A549 (cell line): Measurements from ENCODE around the gene CAMTA1. TPM values are rescaled to one million over a fixed set of nuclear protein-coding genes. Genes with fewer than 3 reads are reported as not detected.

Source experiments
- ATAC-seq, 2 experiments: fragments of 200-7000 bp in 1 of 2; fragments of >200 bp in 1 of 2; cut with Nextera tagmentation in 1 of 2; cut with Tn5 transposase in 1 of 2; 3 replicates each; pipeline versions ENCODE4 v1.8.0 to v1.9.1; 2018 to 2020; ENCODE audit warnings: mild to moderate bottlenecking in 1 of 2, moderate library complexity in 1 of 2
- CTCF ChIA-PET: fragments of 300-600 bp; sonication (Branson Sonifier 250); formaldehyde crosslinking; extraction: SDS; loops from one replicate; lab custom pipeline; 2021; ENCODE audit warnings: antibody characterized with exemption, inconsistent platforms; lab: Yijun Ruan, JAX
- POLR2A ChIA-PET: fragments of 350-600 bp; formaldehyde crosslinking; extraction: SDS; loops from one replicate; lab custom pipeline; 2021; ENCODE audit warnings: antibody characterized with exemption, inconsistent platforms; lab: Yijun Ruan, JAX
- DNase-seq, 2 experiments: peaks; one replicate each; pipeline versions ENCODE4 v3.0.0 to v3.0.0-alpha.2; 2011 to 2016; ENCODE audit warnings: low read depth in 1 of 2, low spot score in 1 of 2
- FAIRE-seq: peaks from 2 replicates; lab custom pipeline; 2011; peaks lifted over from hg19 to GRCh38; lab: Jason Lieb, UNC
- H3K27ac ChIP-seq, 2 experiments: fragments of >200 bp; sonication (Bioruptor Twin); formaldehyde crosslinking; 3 replicates each; pipeline ENCODE4 v1.5.1; 2016 to 2017
- H3K4me1 ChIP-seq: fragments of >200 bp; sonication (Bioruptor Twin); formaldehyde crosslinking; 3 replicates; pipeline ENCODE4 v1.6.1; 2016
- H3K4me2 ChIP-seq: fragments of >200 bp; sonication (Bioruptor Twin); formaldehyde crosslinking; 3 replicates; pipeline ENCODE4 v1.6.1; 2016
- H3K4me3 ChIP-seq: fragments of >200 bp; sonication (Bioruptor Twin); formaldehyde crosslinking; 3 replicates; pipeline ENCODE4 v1.5.1; 2016
- H3K9me3 ChIP-seq: fragments of >200 bp; sonication (Bioruptor Twin); formaldehyde crosslinking; 3 replicates; pipeline ENCODE4 v1.6.1; 2016
- BHLHE40 ChIP-seq: IDR thresholded peaks from 2 replicates; pipeline ENCODE4 v1.6.1; 2012; ENCODE audit warnings: low read depth, low read length, inconsistent platforms
- CBX2 ChIP-seq: fragments of 200-600 bp; sonication (generic); IDR thresholded peaks from 2 replicates; pipeline ENCODE4 v1.6.1; 2016; ENCODE audit warnings: low read depth, mild to moderate bottlenecking, borderline replicate concordance
- CBX8 ChIP-seq: fragments of 200-600 bp; sonication (generic); IDR thresholded peaks from 2 replicates; pipeline ENCODE4 v1.6.1; 2016
- CHD2 ChIP-seq: fragments of 150-350 bp; IDR thresholded peaks from 2 replicates; pipeline ENCODE4 v1.6.1; 2014; ENCODE audit warnings: low read length; ENCODE audit not compliant: partially characterized antibody
- CHD4 ChIP-seq: fragments of 200-600 bp; sonication (generic); IDR thresholded peaks from 2 replicates; pipeline ENCODE4 v1.6.1; 2016; ENCODE audit warnings: antibody characterized with exemption, mild to moderate bottlenecking, borderline replicate concordance
- EP300 ChIP-seq, 2 experiments: fragments of >200 bp; sonication (Bioruptor Twin); formaldehyde crosslinking; IDR thresholded peaks; 2 replicates in 1 of 2; 3 replicates in 1 of 2; pipeline ENCODE4 v1.6.1; 2016 to 2017
- ESRRA ChIP-seq: fragments of 150-350 bp; IDR thresholded peaks from 2 replicates; pipeline ENCODE4 v1.6.1; 2014; ENCODE audit warnings: mild to moderate bottlenecking, low read length, borderline replicate concordance
- FOSB ChIP-seq: fragments of 250-450 bp; sonication (Bioruptor Pico); IDR thresholded peaks from 2 replicates; pipeline ENCODE4 v1.5.0; 2020; ENCODE audit warnings: mild to moderate bottlenecking, moderate library complexity
- FOSL2 ChIP-seq, 2 experiments: fragments of 450-650 bp in 1 of 2; fragments of >200 bp in 1 of 2; sonication (Bioruptor Twin) in 1 of 2; formaldehyde crosslinking; IDR thresholded peaks; 2 replicates each; pipeline versions ENCODE4 v1.5.0 to v1.6.1; 2016 to 2020; ENCODE audit warnings: mild to moderate bottlenecking in 1 of 2, moderate library complexity in 1 of 2
- GATA3 ChIP-seq: IDR thresholded peaks from 2 replicates; pipeline ENCODE4 v1.6.1; 2012; ENCODE audit warnings: borderline replicate concordance
- HOXA7 ChIP-seq: fragments of 250-450 bp; sonication (Bioruptor Pico); IDR thresholded peaks from 2 replicates; pipeline ENCODE4 v1.5.0; 2020; ENCODE audit warnings: mild to moderate bottlenecking, moderate library complexity
- HOXB13 ChIP-seq: fragments of 250-450 bp; sonication (Bioruptor Pico); IDR thresholded peaks from 2 replicates; pipeline ENCODE4 v1.5.0; 2020; ENCODE audit warnings: low read depth, mild to moderate bottlenecking, moderate library complexity
- HOXB5 ChIP-seq: fragments of 250-450 bp; sonication (Bioruptor Pico); IDR thresholded peaks from 2 replicates; pipeline ENCODE4 v1.5.0; 2020; ENCODE audit warnings: mild to moderate bottlenecking, moderate library complexity
- JUN ChIP-seq, 2 experiments: fragments of >200 bp; sonication (Bioruptor Twin); formaldehyde crosslinking; IDR thresholded peaks; 2 replicates in 1 of 2; 3 replicates in 1 of 2; pipeline ENCODE4 v1.6.1; 2016 to 2017
- JUNB ChIP-seq: fragments of >200 bp; sonication (Bioruptor Twin); formaldehyde crosslinking; IDR thresholded peaks from 2 replicates; pipeline ENCODE4 v1.6.1; 2016
- NFE2L2 ChIP-seq: fragments of 150-350 bp; conservative IDR thresholded peaks from 2 replicates; pipeline ENCODE4 v1.6.1; 2014; ENCODE audit warnings: low read length
- PHF8 ChIP-seq: fragments of 200-600 bp; sonication (generic); IDR thresholded peaks from 2 replicates; pipeline ENCODE4 v1.6.1; 2016; ENCODE audit warnings: low read depth, mild to moderate bottlenecking, antibody characterized with exemption, moderate library complexity, borderline replicate concordance
- POLR2AphosphoS2 ChIP-seq: conservative IDR thresholded peaks from 2 replicates; pipeline ENCODE4 v1.6.1; 2012; ENCODE audit warnings: low read length, improper control_type of control experiment, inconsistent platforms
- RAD21 ChIP-seq, 2 experiments: fragments of >200 bp in 1 of 2; sonication (Bioruptor Twin) in 1 of 2; formaldehyde crosslinking in 1 of 2; IDR thresholded peaks in 1 of 2; conservative IDR thresholded peaks in 1 of 2; 2 replicates in 1 of 2; 3 replicates in 1 of 2; pipeline ENCODE4 v1.6.1; 2012 to 2018; ENCODE audit warnings: inconsistent platforms in 1 of 2
- RCOR1 ChIP-seq: fragments of 150-350 bp; IDR thresholded peaks from 2 replicates; pipeline ENCODE4 v1.6.1; 2014; ENCODE audit warnings: antibody characterized with exemption, low read length, low read depth
- RFX5 ChIP-seq: fragments of 450-650 bp; IDR thresholded peaks from 2 replicates; pipeline ENCODE4 v1.7.1; 2014; ENCODE audit warnings: antibody characterized with exemption, mild to moderate bottlenecking, moderate library complexity
- RNF2 ChIP-seq: fragments of 200-600 bp; sonication (generic); IDR thresholded peaks from 2 replicates; pipeline ENCODE4 v1.6.1; 2016; ENCODE audit warnings: low read depth, mild to moderate bottlenecking, antibody characterized with exemption, moderate library complexity, borderline replicate concordance
- TFCP2L1 ChIP-seq: fragments of 250-450 bp; sonication (Bioruptor Pico); IDR thresholded peaks from 2 replicates; pipeline ENCODE4 v1.5.0; 2021; ENCODE audit warnings: mild to moderate bottlenecking
- TP53 ChIP-seq: fragments of 250-450 bp; sonication (Bioruptor Pico); IDR thresholded peaks from 2 replicates; pipeline ENCODE4 v1.5.0; 2021; ENCODE audit warnings: mild to moderate bottlenecking, moderate library complexity
- ZNF302 ChIP-seq: fragments of 250-450 bp; sonication (Bioruptor Pico); IDR thresholded peaks from 2 replicates; pipeline ENCODE4 v1.9.0; 2021; ENCODE audit warnings: inconsistent platforms, mild to moderate bottlenecking, moderate library complexity
- ZSCAN20 ChIP-seq: fragments of 250-450 bp; sonication (Bioruptor Pico); IDR thresholded peaks from 2 replicates; pipeline ENCODE4 v1.8.0; 2022; ENCODE audit warnings: mild to moderate bottlenecking, moderate library complexity
- WGBS: methylation state at CpG from one replicate; pipeline ENCODE4 v1.1.6; 2017; ENCODE audit errors: missing lambda C conversion rate; 5-methylcytosine and 5-hydroxymethylcytosine counted together
- polyA plus RNA-seq, 4 experiments: library from polyadenylated mRNA; depleted of rRNA in 3 of 4; stranded (reverse); fragments of >200 nt; fragmentation: RNase III in 1 of 4; extraction: RNeasy Plus Mini Kit Qiagen cat#74134 plus additional on column Dnase treatment in 1 of 4; gene quantifications; 2 replicates in 3 of 4; 3 replicates in 1 of 4; pipeline ENCODE4 v1.2.3, GENCODE V29; 2011 to 2017
- TF ChIP-seq, protein P1 (sequence below): IDR thresholded peaks from 2 replicates; pipeline ENCODE4 v1.6.1; 2012; ENCODE audit warnings: low read depth, borderline replicate concordance
- TF ChIP-seq, protein P2 (sequence below): IDR thresholded peaks from 2 replicates; pipeline ENCODE4 v1.6.1; 2012
- TF ChIP-seq, protein P3 (sequence below): fragments of >200 bp; sonication (Bioruptor Twin); formaldehyde crosslinking; IDR thresholded peaks from 3 replicates; pipeline ENCODE4 v1.5.1; 2016
- TF ChIP-seq, protein P4 (sequence below): fragments of >200 bp; sonication (Bioruptor Twin); formaldehyde crosslinking; IDR thresholded peaks from 3 replicates; pipeline ENCODE4 v1.6.1; 2016

The CAMTA1 gene
- polyA plus RNA-seq, 2 of the 4 experiments (the other 2 are of a cell fraction): 58.8 to 75.0 TPM

DNA sequence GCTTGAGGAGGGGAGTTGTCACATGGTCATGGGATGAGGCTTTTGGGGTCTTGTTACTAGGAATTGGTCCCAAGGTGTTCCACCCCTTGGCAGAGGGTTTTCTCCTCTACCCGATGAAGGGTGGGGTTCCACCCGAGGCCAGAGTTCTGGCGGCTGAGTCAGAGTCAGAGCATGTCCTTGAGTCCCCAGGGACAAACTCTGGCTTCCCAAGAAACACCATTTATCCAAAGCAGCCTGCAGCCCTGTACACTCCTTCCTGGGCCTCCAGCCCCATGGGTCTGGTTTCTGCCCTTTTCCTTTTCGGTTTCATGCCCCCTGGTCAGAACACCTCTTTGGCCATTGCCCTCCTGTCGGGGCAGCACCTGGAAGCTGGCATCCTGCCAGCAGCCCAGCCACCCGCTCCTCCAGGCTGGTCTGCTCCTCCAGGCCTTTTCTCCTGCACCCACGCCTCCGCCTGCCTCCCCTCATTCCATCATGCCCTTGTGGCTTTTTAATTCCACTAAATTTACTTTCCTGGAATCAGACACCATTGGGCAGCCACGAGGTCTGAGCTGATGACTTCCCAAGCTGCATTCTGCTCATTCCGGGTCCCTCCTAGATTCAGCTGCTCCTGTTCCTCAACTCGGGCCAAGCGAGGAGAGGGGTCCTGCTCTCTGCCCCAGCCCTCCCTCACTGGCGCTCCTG, 684.1 kb downstream of the CAMTA1 start:
- no peak overlapping the region for H3K4me3 ChIP-seq
- peak overlapping the region; percentile 77 to 98 for H3K27ac ChIP-seq
- peaks cover 45% of the 10 kb centered on the region for H3K4me1 ChIP-seq
- no peak for ATAC-seq
- H3K9me3 ChIP-seq: no peaks in the 10 kb centered on the region
- FAIRE-seq: no peak
- peak in 1 of 2 experiments; percentile 21 for DNase-seq
- POLR2A ChIA-PET: no interaction called here
- CTCF ChIA-PET: interaction anchor here (1.0 to 1.5 kb wide), 2 partner anchors 9 to 15 kb away, joined by 3 read pairs; no protein-coding TSS in a partner anchor
- 68% methylated on average over 13 of the region's 13 CpGs for WGBS
- H3K4me2 ChIP-seq: peak overlapping the region; percentile 53
- TF ChIP-seq POLR2AphosphoS2: no peak

DNA sequence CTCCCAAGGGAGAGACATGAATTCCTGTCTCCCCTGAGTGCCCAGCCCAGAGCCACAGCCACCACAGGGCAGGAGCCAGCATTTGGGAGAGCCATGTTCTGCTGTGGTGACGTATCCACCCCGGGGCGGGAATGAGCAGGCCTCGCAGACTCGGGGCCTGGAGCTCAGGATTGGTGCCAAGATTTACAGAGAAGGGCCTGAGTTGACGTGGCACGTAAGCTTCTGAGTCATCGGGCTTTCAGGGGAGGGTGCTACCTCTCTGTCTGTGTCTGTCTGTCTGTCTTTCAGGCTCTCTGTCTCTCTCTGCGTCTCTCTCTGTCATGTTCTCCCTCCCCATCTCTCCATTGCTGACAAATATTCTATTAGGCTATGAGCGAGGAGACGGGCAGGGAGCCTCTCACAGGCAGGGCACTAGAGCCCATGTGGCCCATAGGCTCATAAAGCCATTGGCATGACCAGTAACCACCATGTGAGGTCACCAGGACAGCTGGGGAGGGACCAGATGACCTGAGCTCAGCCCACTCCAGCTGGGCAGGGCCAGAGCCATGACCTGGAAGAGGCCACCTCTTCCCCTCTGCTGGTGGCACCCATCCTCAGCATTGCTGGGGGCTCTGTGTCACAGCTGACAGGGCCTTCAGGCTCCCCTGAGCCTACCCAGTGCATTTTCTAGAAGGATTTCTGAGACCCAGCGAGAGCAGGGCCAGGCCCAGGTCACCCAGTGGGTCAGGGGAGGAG, 685.8 kb downstream of the CAMTA1 start:
- peak overlapping the region; percentile 48 for H3K4me2 ChIP-seq
- peak; percentile 90 to 94 for DNase-seq
- no peak for FAIRE-seq
- H3K4me1 ChIP-seq: peaks cover 51% of the 10 kb centered on the region
- no peaks in the 10 kb centered on the region for H3K9me3 ChIP-seq
- ChIA-PET CTCF (interaction anchor here (1.1 to 1.5 kb wide), 3 partner anchors 11 to 19 kb away, joined by 3 to 4 read pairs (median 3); no protein-coding TSS in a partner anchor), POLR2A (no interaction called here)
- 15% methylated on average over 10 of the region's 12 CpGs for WGBS
- TF ChIP-seq JUN (IDR thresholded peaks at IDR 0.05) (peak in 1 of 2 experiments; percentile 54; a peak in 2 of 5 replicates), HOXB5 (CRISPR knock-in tag) (peak; percentile 75; the same call in 1 of the 2 replicates), GATA3 (peak; percentile 56; the same call in 1 of the 2 replicates), EP300 (IDR thresholded peaks at IDR 0.05) (no peak), NFE2L2 (no peak), PHF8 (no peak), CHD4 (no peak), RCOR1 (no peak), HOXA7 (no peak), JUNB (peak; percentile 46), TFCP2L1 (CRISPR knock-in tag) (no peak), FOSB (no peak), FOSL2 (IDR thresholded peaks at IDR 0.05) (no peak), FOSL2 (CRISPR knock-in tag; IDR thresholded peaks at IDR 0.05) (peak; percentile 86), HOXB13 (CRISPR knock-in tag) (0 out of 2 replicates have a peak, but pooled peaks have one; percentile 14), CHD2 (no peak), TP53 (no peak)
- TF ChIP-seq, protein P1, sequence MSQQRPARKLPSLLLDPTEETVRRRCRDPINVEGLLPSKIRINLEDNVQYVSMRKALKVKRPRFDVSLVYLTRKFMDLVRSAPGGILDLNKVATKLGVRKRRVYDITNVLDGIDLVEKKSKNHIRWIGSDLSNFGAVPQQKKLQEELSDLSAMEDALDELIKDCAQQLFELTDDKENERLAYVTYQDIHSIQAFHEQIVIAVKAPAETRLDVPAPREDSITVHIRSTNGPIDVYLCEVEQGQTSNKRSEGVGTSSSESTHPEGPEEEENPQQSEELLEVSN: peak; percentile 88
- TF ChIP-seq, protein P2, sequence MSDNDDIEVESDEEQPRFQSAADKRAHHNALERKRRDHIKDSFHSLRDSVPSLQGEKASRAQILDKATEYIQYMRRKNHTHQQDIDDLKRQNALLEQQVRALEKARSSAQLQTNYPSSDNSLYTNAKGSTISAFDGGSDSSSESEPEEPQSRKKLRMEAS: peak; percentile 89
- ATAC-seq: peak; percentile 88 to 89
- no peak overlapping the region for H3K4me3 ChIP-seq
- peak overlapping the region; percentile 77 to 98 for H3K27ac ChIP-seq

DNA sequence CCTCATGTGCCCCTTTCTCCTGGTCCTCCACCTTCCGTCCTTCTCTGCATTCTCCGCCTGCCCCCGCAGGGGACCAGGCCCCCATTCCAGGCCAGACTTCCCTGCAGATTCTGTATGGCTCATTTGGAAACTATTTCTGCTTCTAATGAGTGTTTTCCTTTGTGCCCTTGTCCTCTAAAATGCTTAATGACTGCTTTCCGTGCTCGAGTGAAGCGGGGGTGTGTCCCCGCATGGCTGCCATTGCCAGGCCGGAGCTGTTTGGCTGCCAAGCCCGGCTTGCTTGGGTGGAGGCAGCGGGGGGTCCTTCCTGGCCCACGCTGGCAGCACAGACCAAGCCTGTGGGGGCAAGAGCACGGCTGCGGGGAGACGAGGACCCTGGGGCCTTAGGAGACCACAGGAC, 686.6 kb downstream of the CAMTA1 start:
- no peak for ATAC-seq
- no peaks in the 10 kb centered on the region for H3K9me3 ChIP-seq
- H3K4me3 ChIP-seq: no peak overlapping the region
- POLR2A ChIA-PET: no interaction called here
- 90% methylated on average over 9 of the region's 14 CpGs for WGBS
- H3K4me2 ChIP-seq: peak overlapping the region; percentile 44
- no peak for DNase-seq
- no peak for FAIRE-seq
- peak overlapping the region; percentile 77 to 98 for H3K27ac ChIP-seq
- CTCF ChIA-PET: interaction anchor here (1.3 kb wide), 1 partner anchor 11 kb away, joined by 3 read pairs; no protein-coding TSS in a partner anchor
- peaks cover 51% of the 10 kb centered on the region for H3K4me1 ChIP-seq
- TF ChIP-seq, protein P3, sequence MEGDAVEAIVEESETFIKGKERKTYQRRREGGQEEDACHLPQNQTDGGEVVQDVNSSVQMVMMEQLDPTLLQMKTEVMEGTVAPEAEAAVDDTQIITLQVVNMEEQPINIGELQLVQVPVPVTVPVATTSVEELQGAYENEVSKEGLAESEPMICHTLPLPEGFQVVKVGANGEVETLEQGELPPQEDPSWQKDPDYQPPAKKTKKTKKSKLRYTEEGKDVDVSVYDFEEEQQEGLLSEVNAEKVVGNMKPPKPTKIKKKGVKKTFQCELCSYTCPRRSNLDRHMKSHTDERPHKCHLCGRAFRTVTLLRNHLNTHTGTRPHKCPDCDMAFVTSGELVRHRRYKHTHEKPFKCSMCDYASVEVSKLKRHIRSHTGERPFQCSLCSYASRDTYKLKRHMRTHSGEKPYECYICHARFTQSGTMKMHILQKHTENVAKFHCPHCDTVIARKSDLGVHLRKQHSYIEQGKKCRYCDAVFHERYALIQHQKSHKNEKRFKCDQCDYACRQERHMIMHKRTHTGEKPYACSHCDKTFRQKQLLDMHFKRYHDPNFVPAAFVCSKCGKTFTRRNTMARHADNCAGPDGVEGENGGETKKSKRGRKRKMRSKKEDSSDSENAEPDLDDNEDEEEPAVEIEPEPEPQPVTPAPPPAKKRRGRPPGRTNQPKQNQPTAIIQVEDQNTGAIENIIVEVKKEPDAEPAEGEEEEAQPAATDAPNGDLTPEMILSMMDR: no peak
- no peak for TF ChIP-seq CBX2
- no peak for TF ChIP-seq RCOR1
- TF ChIP-seq ESRRA: no peak
- no peak for TF ChIP-seq BHLHE40
- no peak for TF ChIP-seq ZNF302 (CRISPR knock-in tag)
- no peak for TF ChIP-seq TFCP2L1 (CRISPR knock-in tag)
- no peak for TF ChIP-seq RFX5
- TF ChIP-seq RAD21 (conservative IDR thresholded peaks at IDR 0.05 in 1 of 2, IDR thresholded peaks at IDR 0.05 in 1 of 2): no peak
- TF ChIP-seq CBX8: no peak
- no peak for TF ChIP-seq ZSCAN20 (CRISPR knock-in tag)
- no peak for TF ChIP-seq RNF2
- no peak for TF ChIP-seq CHD4
- TF ChIP-seq, protein P4, sequence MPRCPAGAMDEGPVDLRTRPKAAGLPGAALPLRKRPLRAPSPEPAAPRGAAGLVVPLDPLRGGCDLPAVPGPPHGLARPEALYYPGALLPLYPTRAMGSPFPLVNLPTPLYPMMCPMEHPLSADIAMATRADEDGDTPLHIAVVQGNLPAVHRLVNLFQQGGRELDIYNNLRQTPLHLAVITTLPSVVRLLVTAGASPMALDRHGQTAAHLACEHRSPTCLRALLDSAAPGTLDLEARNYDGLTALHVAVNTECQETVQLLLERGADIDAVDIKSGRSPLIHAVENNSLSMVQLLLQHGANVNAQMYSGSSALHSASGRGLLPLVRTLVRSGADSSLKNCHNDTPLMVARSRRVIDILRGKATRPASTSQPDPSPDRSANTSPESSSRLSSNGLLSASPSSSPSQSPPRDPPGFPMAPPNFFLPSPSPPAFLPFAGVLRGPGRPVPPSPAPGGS: no peak
- TF ChIP-seq FOSB: no peak
- TF ChIP-seq CHD2: no peak
